Kidney (tissue), 14 donors: Measurements from ENCODE around the gene FTMT. TPM values are rescaled to one million over a fixed set of nuclear protein-coding genes. Genes with fewer than 3 reads are reported as not detected.

Source experiments
- DNase-seq, 5 donors: peaks; one replicate each; pipeline ENCODE4 v3.0.0-alpha.2; 2013 to 2020
- FAIRE-seq: peaks from 2 replicates; lab custom pipeline; 2012; peaks lifted over from hg19 to GRCh38; lab: Jason Lieb, UNC
- H3K27ac ChIP-seq, 2 donors: one replicate each; pipeline ENCODE4 v1.7.0; 2013; ENCODE audit warnings: low read depth in 2 of 2, low read length in 2 of 2, inconsistent platforms in 1 of 2
- H3K27me3 ChIP-seq: one replicate; pipeline ENCODE4 v1.7.1; 2013; ENCODE audit warnings: low read length, inconsistent platforms; ENCODE audit not compliant: control insufficient read depth, insufficient read depth
- H3K36me3 ChIP-seq, 3 donors: one replicate each; pipeline versions ENCODE4 v1.7.0 to v1.7.1; 2013; ENCODE audit warnings: low read length in 3 of 3, control low read depth in 1 of 3, inconsistent platforms in 1 of 3; ENCODE audit not compliant: insufficient read depth in 3 of 3, control insufficient read depth in 2 of 3
- H3K4me1 ChIP-seq, 3 donors: one replicate each; pipeline versions ENCODE4 v1.7.0 to v1.7.1; 2013; ENCODE audit warnings: low read length in 3 of 3, inconsistent platforms in 1 of 3, low read depth in 1 of 3; ENCODE audit not compliant: control insufficient read depth in 2 of 3, insufficient read depth in 2 of 3
- H3K4me3 ChIP-seq, 3 donors: one replicate each; pipeline versions ENCODE4 v1.7.0 to v1.8.1; 2013; ENCODE audit warnings: low read length in 3 of 3, control low read depth in 1 of 3, inconsistent platforms in 1 of 3
- H3K9ac ChIP-seq, 3 donors: one replicate each; pipeline versions ENCODE4 v1.7.0 to v1.7.1; 2013; ENCODE audit warnings: low read length in 3 of 3, control low read depth in 1 of 3, inconsistent platforms in 1 of 3
- H3K9me3 ChIP-seq, 3 donors: one replicate each; pipeline versions ENCODE4 v1.7.0 to v1.7.1; 2013; ENCODE audit warnings: low read length in 3 of 3, control low read depth in 1 of 3, inconsistent platforms in 1 of 3; ENCODE audit not compliant: control insufficient read depth in 2 of 3, insufficient read depth in 1 of 3
- intact Hi-C: fragments of 100-400 bp; cut with DNase I; formaldehyde crosslinking; loops from one replicate; pipeline ENCODE4 v1.11.1; 2022
- polyA plus RNA-seq: library from polyadenylated mRNA; stranded (reverse); fragments of 350-450 nt; fragmentation: Illumina TruSeq; extraction: RNeasy Lipid Tissue Mini Kit (QIAGEN cat#74804); gene quantifications from one replicate; pipeline ENCODE4 v1.2.3, GENCODE V29; 2014; ENCODE audit warnings: low read depth, low replicate concordance; ENCODE audit not compliant: insufficient read depth
- total RNA-seq: library from RNA; stranded (reverse); fragmentation: NEBNext Ultra II Directional; extraction: Animal tissue kit (Norgen Biotek cat#: 25700); gene quantifications from one replicate; pipeline ENCODE4 v1.2.1, GENCODE V29; 2021
- TF ChIP-seq, protein P1 (sequence below): IDR thresholded peaks from 3 replicates; pipeline ENCODE4 v1.5.1; 2012; ENCODE audit warnings: mild to moderate bottlenecking, moderate library complexity, borderline replicate concordance; ENCODE audit not compliant: insufficient read depth; ENCODE audit errors: extremely low read depth
- donor health status: control.
- donor health status: control.
- donor health status: control.
- donor health status: control.
- donor health status: control.
- donor health status: DM: yes; HTN: yes; CAD: no.
- donor health status: Normal renal cell carcinoma (clear cell type).

The FTMT gene
- total and polyA plus RNA-seq, 2 donors from 2014 or later = not detected

GRCh38 chr5:121850272-121850671 is 1.4 kb upstream of the FTMT start:
- Histone ChIP-seq H3K27me3 (no peaks in the 10 kb centered on the region), H3K9ac (no peak overlapping the region), H3K4me3 (no peak overlapping the region), H3K27ac (no peak overlapping the region), H3K9me3 (peaks cover 0 to 3% (median 0%) of the 10 kb centered on the region in 3 donors), H3K36me3 (no peaks in the 10 kb centered on the region), H3K4me1 (no peaks in the 10 kb centered on the region)
- TF ChIP-seq, protein P1, sequence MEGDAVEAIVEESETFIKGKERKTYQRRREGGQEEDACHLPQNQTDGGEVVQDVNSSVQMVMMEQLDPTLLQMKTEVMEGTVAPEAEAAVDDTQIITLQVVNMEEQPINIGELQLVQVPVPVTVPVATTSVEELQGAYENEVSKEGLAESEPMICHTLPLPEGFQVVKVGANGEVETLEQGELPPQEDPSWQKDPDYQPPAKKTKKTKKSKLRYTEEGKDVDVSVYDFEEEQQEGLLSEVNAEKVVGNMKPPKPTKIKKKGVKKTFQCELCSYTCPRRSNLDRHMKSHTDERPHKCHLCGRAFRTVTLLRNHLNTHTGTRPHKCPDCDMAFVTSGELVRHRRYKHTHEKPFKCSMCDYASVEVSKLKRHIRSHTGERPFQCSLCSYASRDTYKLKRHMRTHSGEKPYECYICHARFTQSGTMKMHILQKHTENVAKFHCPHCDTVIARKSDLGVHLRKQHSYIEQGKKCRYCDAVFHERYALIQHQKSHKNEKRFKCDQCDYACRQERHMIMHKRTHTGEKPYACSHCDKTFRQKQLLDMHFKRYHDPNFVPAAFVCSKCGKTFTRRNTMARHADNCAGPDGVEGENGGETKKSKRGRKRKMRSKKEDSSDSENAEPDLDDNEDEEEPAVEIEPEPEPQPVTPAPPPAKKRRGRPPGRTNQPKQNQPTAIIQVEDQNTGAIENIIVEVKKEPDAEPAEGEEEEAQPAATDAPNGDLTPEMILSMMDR = no peak
- DNase-seq (no peak), FAIRE-seq (no peak)
- intact Hi-C loops = no loop called here

DNA sequence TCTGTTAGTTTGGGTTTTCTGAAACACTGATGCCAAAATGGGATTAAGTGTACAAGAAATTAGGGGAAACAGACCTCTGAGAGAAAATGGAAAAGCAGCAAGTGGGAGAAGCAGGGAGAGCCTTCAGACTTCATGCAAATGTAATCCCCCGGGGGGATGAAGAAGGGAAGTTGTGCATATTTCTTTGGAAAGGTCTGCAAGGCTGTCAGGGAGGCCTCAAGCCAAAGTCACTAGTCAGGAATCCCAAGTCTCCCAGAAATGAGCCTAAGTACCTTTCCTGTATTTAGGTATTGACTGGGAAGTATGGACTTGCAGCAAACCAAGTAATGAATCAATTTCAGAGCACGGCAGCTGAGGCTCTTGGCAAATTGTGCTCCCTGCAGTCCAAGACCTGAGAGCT is 2.2 kb downstream of the FTMT start:
- H3K27me3 ChIP-seq = no peaks in the 10 kb centered on the region
- TF ChIP-seq, protein P1 = no peak
- no peaks in the 10 kb centered on the region for H3K4me1 ChIP-seq
- H3K36me3 ChIP-seq = no peaks in the 10 kb centered on the region
- intact Hi-C loops = no loop called here
- H3K27ac ChIP-seq = no peak overlapping the region
- peaks cover 0 to 3% (median 0%) of the 10 kb centered on the region in 3 donors for H3K9me3 ChIP-seq
- no peak overlapping the region for H3K4me3 ChIP-seq
- DNase-seq (no peak), FAIRE-seq (no peak)
- no peak overlapping the region for H3K9ac ChIP-seq

GRCh38 chr5:121862801-121863200 is 11.1 kb downstream of the FTMT start:
- no peak overlapping the region for H3K4me3 ChIP-seq
- no peaks in the 10 kb centered on the region for H3K36me3 ChIP-seq
- TF ChIP-seq, protein P1 = no peak
- H3K9ac ChIP-seq = no peak overlapping the region
- H3K27ac ChIP-seq = no peak overlapping the region
- no peaks in the 10 kb centered on the region for H3K9me3 ChIP-seq
- no peaks in the 10 kb centered on the region for H3K27me3 ChIP-seq
- H3K4me1 ChIP-seq = no peaks in the 10 kb centered on the region
- FAIRE-seq = no peak
- DNase-seq = no peak
- intact Hi-C loops = no loop called here

DNA sequence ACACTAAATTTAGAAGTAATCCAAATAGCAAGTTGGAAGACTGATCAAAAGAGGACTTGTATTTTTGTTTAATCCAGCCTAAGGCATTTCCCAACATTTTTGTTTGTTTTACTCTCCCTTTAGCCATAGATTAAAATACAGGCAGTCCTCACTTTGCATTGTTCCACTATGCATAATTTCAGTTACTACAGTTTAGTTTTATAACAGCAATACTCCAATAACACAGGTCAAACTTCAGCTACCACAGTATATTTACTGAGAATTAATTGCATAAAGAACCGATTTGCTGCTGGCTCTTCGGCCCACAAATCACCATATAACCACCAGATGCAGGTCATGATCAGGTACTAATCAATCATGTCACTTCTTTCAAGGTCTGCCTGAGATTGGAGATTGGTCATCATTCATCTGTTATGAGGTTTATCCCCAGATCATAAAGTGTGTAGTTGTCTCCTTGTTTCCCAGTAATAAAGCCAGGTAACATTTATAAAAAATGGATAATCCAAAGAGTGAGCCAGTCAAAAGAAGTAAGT is 12.1 kb downstream of the FTMT start:
- H3K9me3 ChIP-seq = no peaks in the 10 kb centered on the region
- no peak overlapping the region for H3K4me3 ChIP-seq
- DNase-seq = no peak
- H3K27me3 ChIP-seq = no peaks in the 10 kb centered on the region
- TF ChIP-seq, protein P1 = no peak
- no peak for FAIRE-seq
- intact Hi-C loops = no loop called here
- no peak overlapping the region for H3K9ac ChIP-seq
- H3K36me3 ChIP-seq = no peaks in the 10 kb centered on the region
- no peaks in the 10 kb centered on the region for H3K4me1 ChIP-seq
- no peak overlapping the region for H3K27ac ChIP-seq
